ENCODE data around the gene BRMS1L.

GRCh38 chr14:35867280-35867629, 41.1 kb downstream of the BRMS1L start:
- no peak for TF ChIP-seq USF2 (IDR thresholded peaks at IDR 0.05; ENCODE audit: borderline replicate concordance, low read depth, low read length)
- no peak for TF ChIP-seq RB1 (IDR thresholded peaks at IDR 0.05; ENCODE audit: borderline replicate concordance)
- TF ChIP-seq BCL11A (IDR thresholded peaks at IDR 0.05; ENCODE audit: low read depth, low read length) = no peak
